PFSK-1 (cell line): ENCODE data around the gene LSP1.

ENCODE experiments used
- FOXP2 ChIP-seq: optimal IDR thresholded peaks from 2 replicates; pipeline ENCODE3; 2011; ENCODE audit warnings: borderline replicate concordance, control low read depth, inconsistent platforms; ENCODE audit not compliant: insufficient read depth; ENCODE audit errors: extremely low read length, extremely low read depth
- POLR2AphosphoS5 ChIP-seq: IDR thresholded peaks from 2 replicates; pipeline ENCODE4 v1.6.1; 2012; ENCODE audit warnings: low read depth, mild to moderate bottlenecking, control low read depth, low read length, moderate library complexity
- REST ChIP-seq, 2 experiments: IDR thresholded peaks; 2 replicates each; pipeline versions ENCODE4 v1.6.1 to v1.8.0; 2011 to 2012; ENCODE audit warnings: low read depth in 2 of 2, low read length in 2 of 2, control low read depth in 1 of 2, inconsistent platforms in 1 of 2, mild to moderate bottlenecking in 1 of 2, moderate library complexity in 1 of 2; ENCODE audit not compliant: insufficient read depth in 1 of 2
- SIN3A ChIP-seq: IDR thresholded peaks from 2 replicates; pipeline ENCODE4 v1.6.1; 2012; ENCODE audit warnings: mild to moderate bottlenecking, low read length, moderate library complexity, borderline replicate concordance; ENCODE audit not compliant: insufficient read depth
- TAF1 ChIP-seq: IDR thresholded peaks from 2 replicates; pipeline ENCODE4 v1.6.1; 2012; ENCODE audit warnings: low read length, control low read depth, borderline replicate concordance; ENCODE audit not compliant: insufficient read depth

LSP1 gene

GRCh38 chr11:1888347-1888753 is 35.5 kb downstream of the LSP1 start:
- TF ChIP-seq REST (IDR thresholded peaks at IDR 0.05; ENCODE audit: insufficient read depth in 1 of 2, low read depth in 2 of 2, low read length in 2 of 2) = no peak
- no peak for TF ChIP-seq FOXP2
- TF ChIP-seq SIN3A = no peak
- TF ChIP-seq POLR2AphosphoS5 = no peak
- TF ChIP-seq TAF1 = no peak

GRCh38 chr11:1888811-1889210 is 35.9 kb downstream of the LSP1 start:
- TF ChIP-seq TAF1 (no peak), SIN3A (no peak), FOXP2 (no peak), POLR2AphosphoS5 (no peak), REST (IDR thresholded peaks at IDR 0.05; ENCODE audit: insufficient read depth in 1 of 2, low read depth in 2 of 2, low read length in 2 of 2) (no peak)

GRCh38 chr11:1889224-1889930 is 36.5 kb downstream of the LSP1 start:
- TF ChIP-seq TAF1 = no peak
- no peak for TF ChIP-seq SIN3A
- no peak for TF ChIP-seq REST (IDR thresholded peaks at IDR 0.05; ENCODE audit: insufficient read depth in 1 of 2, low read depth in 2 of 2, low read length in 2 of 2)
- no peak for TF ChIP-seq POLR2AphosphoS5
- TF ChIP-seq FOXP2 = no peak

GRCh38 chr11:1889941-1890855 is 37.3 kb downstream of the LSP1 start:
- TF ChIP-seq FOXP2 (no peak), SIN3A (no peak), REST (IDR thresholded peaks at IDR 0.05; ENCODE audit: insufficient read depth in 1 of 2, low read depth in 2 of 2, low read length in 2 of 2) (no peak), POLR2AphosphoS5 (no peak), TAF1 (no peak)
